ENCODE data around the gene ACTR10. TPM values are rescaled to one million over a fixed set of nuclear protein-coding genes. Genes with fewer than 3 reads are reported as not detected.
A peak's percentile ranks its signal among the peaks of the same experiment; 100 is the strongest.

ACTR10 gene
- total and polyA plus RNA-seq, 2 of the 8 experiments (the other 6 are each of a cell fraction or from before 2014, with no cell fraction given), result 15.4 to 34.6 TPM

GRCh38 chr14:58239244-58240195 lies 39.6 kb downstream of the ACTR10 start (continued):
- TF ChIP-seq CHD7 (IDR thresholded peaks at IDR 0.05; ENCODE audit: insufficient replicate concordance, low read length) (no peak), EZH2 (IDR thresholded peaks at IDR 0.05; ENCODE audit: low read depth, low read length, severe bottlenecking) (no peak), SIN3A (conservative IDR thresholded peaks at IDR 0.05 in 1 of 2, IDR thresholded peaks at IDR 0.05 in 1 of 2; ENCODE audit: low read depth in 1 of 2, low read length in 2 of 2) (no peak), TBP (IDR thresholded peaks at IDR 0.05; ENCODE audit: low read depth, low read length) (peak; percentile 99), EGR1 (IDR thresholded peaks at IDR 0.05; ENCODE audit: borderline replicate concordance, low read depth, low read length) (no peak), BRCA1 (IDR thresholded peaks at IDR 0.05; ENCODE audit: low read depth, low read length) (no peak), SP4 (IDR thresholded peaks at IDR 0.05; ENCODE audit: low read length) (no peak), CREB1 (IDR thresholded peaks at IDR 0.05) (no peak), ZNF274 (IDR thresholded peaks at IDR 0.05; ENCODE audit: borderline replicate concordance, extremely low read depth, low read length) (no peak), POU5F1 (IDR thresholded peaks at IDR 0.05; ENCODE audit: low read depth, low read length) (0 out of 2 replicates have a peak, but pooled peaks have one; percentile 15)
